HepG2 (cell line): ENCODE results near the gene RHBDF2. TPM values are rescaled to one million over a fixed set of nuclear protein-coding genes. Genes with fewer than 3 reads are reported as not detected.

Source experiments
- ARID4A ChIP-seq: sonication (generic); formaldehyde crosslinking; IDR thresholded peaks from 2 replicates; pipeline ENCODE4 v1.5.0; 2020; ENCODE audit warnings: mild to moderate bottlenecking, missing genetic modification reagents, borderline replicate concordance
- ATF3 ChIP-seq: sonication (generic); formaldehyde crosslinking; IDR thresholded peaks from 2 replicates; pipeline ENCODE4 v1.4.0; 2020; ENCODE audit warnings: missing genetic modification reagents
- E2F5 ChIP-seq: sonication (generic); formaldehyde crosslinking; conservative IDR thresholded peaks from 2 replicates; pipeline ENCODE4 v1.4.0; 2020; ENCODE audit warnings: missing genetic modification reagents
- FOXK1 ChIP-seq: sonication (generic); formaldehyde crosslinking; IDR thresholded peaks from 2 replicates; pipeline ENCODE4 v1.4.0; 2020; ENCODE audit warnings: low read depth, missing genetic modification reagents, borderline replicate concordance
- HOXA5 ChIP-seq: sonication (generic); formaldehyde crosslinking; IDR thresholded peaks from 2 replicates; pipeline ENCODE4 v1.4.0; 2020; ENCODE audit warnings: missing genetic modification reagents
- IRF2 ChIP-seq: IDR thresholded peaks from 2 replicates; pipeline ENCODE4 v1.6.1; 2018; ENCODE audit warnings: missing genetic modification reagents, missing compliant biosample characterization
- NCOR1 ChIP-seq: fragments of 200-600 bp; sonication (generic); IDR thresholded peaks from 2 replicates; pipeline ENCODE4 v1.7.0; 2017; ENCODE audit warnings: antibody characterized with exemption, low read length, borderline replicate concordance
- NKX3-1 ChIP-seq: sonication (generic); formaldehyde crosslinking; IDR thresholded peaks from 2 replicates; pipeline ENCODE4 v1.5.0; 2020; ENCODE audit warnings: missing genetic modification reagents
- RBM22 ChIP-seq: fragments of 200-400 bp; formaldehyde crosslinking; optimal IDR thresholded peaks from 2 replicates; pipeline ENCODE3; 2017; ENCODE audit warnings: mild to moderate bottlenecking, low read length, moderate library complexity
- RERE ChIP-seq: IDR thresholded peaks from 2 replicates; pipeline ENCODE4 v1.6.1; 2016; ENCODE audit warnings: low read depth, missing genetic modification reagents, missing compliant biosample characterization
- SPEN ChIP-seq: sonication (generic); formaldehyde crosslinking; IDR thresholded peaks from 2 replicates; pipeline ENCODE4 v1.5.1; 2020; ENCODE audit warnings: low read depth, mild to moderate bottlenecking, missing genetic modification reagents
- SRF ChIP-seq: IDR thresholded peaks from 2 replicates; pipeline ENCODE4 v1.6.1; 2011; ENCODE audit warnings: mild to moderate bottlenecking, low read depth, low read length, moderate library complexity
- ZBTB1 ChIP-seq: sonication (generic); formaldehyde crosslinking; IDR thresholded peaks from 2 replicates; pipeline ENCODE4 v1.4.0; 2020; ENCODE audit warnings: missing genetic modification reagents, borderline replicate concordance
- ZNF430 ChIP-seq: sonication (generic); formaldehyde crosslinking; IDR thresholded peaks from 2 replicates; pipeline ENCODE4 v1.9.0; 2021; ENCODE audit warnings: mild to moderate bottlenecking, missing genetic modification reagents
- ZNF570 ChIP-seq: sonication (generic); formaldehyde crosslinking; IDR thresholded peaks from 2 replicates; pipeline ENCODE4 v1.4.0; 2020; ENCODE audit warnings: mild to moderate bottlenecking, missing genetic modification reagents, borderline replicate concordance
- ZSCAN31 ChIP-seq: sonication (generic); formaldehyde crosslinking; IDR thresholded peaks from 2 replicates; pipeline ENCODE4 v1.5.0; 2020; ENCODE audit warnings: low read depth, mild to moderate bottlenecking, missing genetic modification reagents
- polyA plus RNA-seq, 8 experiments: library from polyadenylated mRNA; depleted of rRNA in 3 of 8; stranded (reverse) in 7 of 8; unstranded in 1 of 8; fragments of >200 nt; fragmentation: Illumina TruSeq in 4 of 8; extraction: Trizol in 4 of 8; gene quantifications; 2 replicates each; pipeline versions ENCODE4 v1.2.1 to v1.2.3, GENCODE V29; 2011 to 2016; ENCODE audit warnings: low read depth in 4 of 8, missing spikeins in 1 of 8, mixed read lengths in 1 of 8; ENCODE audit not compliant: insufficient read depth in 1 of 8
- total RNA-seq, 5 experiments: library from RNA; depleted of rRNA; stranded (reverse); fragments of >200 nt; fragmentation: Illumina TruSeq; extraction: Trizol; gene quantifications; 2 replicates each; pipeline ENCODE4 v1.2.3, GENCODE V29; 2016; ENCODE audit warnings: low read depth in 1 of 5

Gene RHBDF2
- total and polyA plus RNA-seq, 2 of the 13 experiments (the other 11 are each of a cell fraction or from before 2014, with no cell fraction given): 7.8 to 24.2 TPM

- TF ChIP-seq RERE (CRISPR knock-in tag): no peak; the same call in 1 of the 2 replicates
- TF ChIP-seq ZSCAN31 (CRISPR knock-in tag): peak; percentile 71; the same call in 1 of the 2 replicates
- no peak for TF ChIP-seq ZNF570 (CRISPR knock-in tag)
- TF ChIP-seq FOXK1: no peak
- no peak for TF ChIP-seq SRF
- TF ChIP-seq SPEN (CRISPR knock-in tag): peak; percentile 40; the same call in 1 of the 2 replicates
- 0 out of 2 replicates have a peak, but pooled peaks have one; percentile 28 for TF ChIP-seq IRF2
- no peak for TF ChIP-seq ATF3 (CRISPR knock-in tag)
- TF ChIP-seq ZNF430: peak; percentile 76; the same call in 1 of the 2 replicates
- TF ChIP-seq ZBTB1 (CRISPR knock-in tag): no peak
- no peak for TF ChIP-seq RBM22
- TF ChIP-seq HOXA5 (CRISPR knock-in tag): no peak
- no peak for TF ChIP-seq NCOR1
- TF ChIP-seq ARID4A: peak; percentile 85; the same call in 1 of the 2 replicates
- no peak; the same call in 1 of the 2 replicates for TF ChIP-seq E2F5 (CRISPR knock-in tag)
- no peak for TF ChIP-seq NKX3-1 (CRISPR knock-in tag)
Measured at GRCh38 chr17:76501018-76501826, at the start of gene RHBDF2 (continued).
